ENCODE results near the gene FBXW10.
"Not testable (repeated sequence)": the region's sequence is repeated elsewhere in the genome, so short reads cannot be mapped to it uniquely, and the experiment has no call there.

The FBXW10 gene

GRCh38 chr17:18821430-18821829, 77.6 kb downstream of the FBXW10 start:
- FAIRE-seq; DNase-seq (ENCODE audit: insufficient read length, low spot score): not testable (repeated sequence)

- DNase-seq (ENCODE audit: insufficient read length, low spot score); FAIRE-seq: not testable (repeated sequence)
These were observed 83.8 kb downstream of the FBXW10 start for GRCh38 chr17:18827613-18828012.
